IMR-90 (cell line): Measurements from ENCODE around the gene TRAF3. TPM values are rescaled to one million over a fixed set of nuclear protein-coding genes. Genes with fewer than 3 reads are reported as not detected.

Experiments used
- ATAC-seq: fragments of 200-7000 bp; cut with Tn5 transposase; 2 replicates; pipeline ENCODE4 v1.9.1; 2020; ENCODE audit warnings: low read depth, mild to moderate bottlenecking, moderate library complexity
- BruUV-seq: library from RNA; stranded (reverse); fragments of 400-500 nt; replicated peaks from 2 replicates; lab custom pipeline; 2021; lab: Mats Ljungman, UMichigan
- CTCF ChIA-PET: fragments of 300-600 bp; formaldehyde crosslinking; extraction: SDS; loops from one replicate; lab custom pipeline; 2021; ENCODE audit warnings: antibody characterized with exemption; lab: Yijun Ruan, JAX
- POLR2A ChIA-PET: fragments of 300-600 bp; sonication (Branson Sonifier 250); formaldehyde crosslinking; loops from one replicate; lab custom pipeline; 2022; ENCODE audit warnings: antibody characterized with exemption; ENCODE audit not compliant: unreplicated experiment; lab: Charles Lee
- DNase-seq: peaks from one replicate; pipeline ENCODE4 v3.0.0; 2013
- H2AFZ ChIP-seq: replicated peaks from 2 replicates; pipeline ENCODE3; 2013; ENCODE audit warnings: low read length, mild to moderate bottlenecking; ENCODE audit not compliant: poor library complexity
- H2AK5ac ChIP-seq: 2 replicates; pipeline ENCODE4 v1.6.1; 2013; ENCODE audit warnings: low read depth, low read length, inconsistent platforms
- H2AK9ac ChIP-seq: replicated peaks from 2 replicates; pipeline ENCODE3; 2013; ENCODE audit warnings: mild to moderate bottlenecking, low read depth, low read length, moderate library complexity; ENCODE audit not compliant: poor library complexity
- H2BK120ac ChIP-seq: 2 replicates; pipeline ENCODE4 v1.6.1; 2013; ENCODE audit warnings: low read depth, low read length, inconsistent platforms
- H2BK15ac ChIP-seq: 3 replicates; pipeline ENCODE4 v1.6.1; 2013; ENCODE audit warnings: low read depth, low read length, inconsistent platforms
- H2BK20ac ChIP-seq: 2 replicates; pipeline ENCODE4 v1.6.1; 2013; ENCODE audit warnings: low read depth, mild to moderate bottlenecking, inconsistent platforms, low read length, moderate library complexity
- H2BK5ac ChIP-seq: 2 replicates; pipeline ENCODE4 v1.6.1; 2013; ENCODE audit warnings: mild to moderate bottlenecking, low read depth, low read length, inconsistent platforms; ENCODE audit not compliant: poor library complexity, severe bottlenecking
- H3K14ac ChIP-seq: replicated peaks from 2 replicates; pipeline ENCODE4 v1.6.1; 2013; ENCODE audit warnings: low read depth, low read length, inconsistent platforms
- H3K18ac ChIP-seq: 2 replicates; pipeline ENCODE4 v1.6.1; 2013; ENCODE audit warnings: low read depth, low read length, control low read depth
- H3K23ac ChIP-seq: 2 replicates; pipeline ENCODE4 v1.6.1; 2013; ENCODE audit warnings: low read depth, low read length, inconsistent platforms
- H3K27ac ChIP-seq: 2 replicates; pipeline ENCODE4 v1.5.1; 2013; ENCODE audit warnings: mild to moderate bottlenecking, control low read depth, low read length; ENCODE audit not compliant: insufficient read depth
- H3K27me3 ChIP-seq: 2 replicates; pipeline ENCODE4 v1.6.1; 2013; ENCODE audit warnings: low read length; ENCODE audit not compliant: control insufficient read depth, insufficient read depth
- H3K36me3 ChIP-seq: 2 replicates; pipeline ENCODE4 v1.6.1; 2013; ENCODE audit warnings: low read length, mixed read lengths; ENCODE audit not compliant: control insufficient read depth, insufficient read depth
- H3K4ac ChIP-seq: 2 replicates; pipeline ENCODE4 v1.6.1; 2013; ENCODE audit warnings: low read depth, low read length, inconsistent platforms
- H3K4me1 ChIP-seq: 2 replicates; pipeline ENCODE4 v1.6.1; 2013; ENCODE audit warnings: low read length, mixed read lengths; ENCODE audit not compliant: control insufficient read depth, insufficient read depth
- H3K4me2 ChIP-seq: 2 replicates; pipeline ENCODE4 v1.6.1; 2013; ENCODE audit warnings: low read depth, mild to moderate bottlenecking, control low read depth, low read length, moderate library complexity
- H3K4me3 ChIP-seq: 2 replicates; pipeline ENCODE4 v1.5.1; 2013; ENCODE audit warnings: low read depth, mild to moderate bottlenecking, control low read depth, low read length, moderate library complexity; ENCODE audit not compliant: insufficient read depth
- H3K56ac ChIP-seq: 2 replicates; pipeline ENCODE4 v1.6.1; 2013; ENCODE audit warnings: low read length, inconsistent platforms; ENCODE audit not compliant: insufficient read depth; ENCODE audit errors: extremely low read depth
- H3K79me1 ChIP-seq, 2 experiments: 2 replicates each; pipeline ENCODE4 v1.6.1; 2013; ENCODE audit warnings: low read length in 2 of 2, inconsistent platforms in 1 of 2, low read depth in 1 of 2
- H3K9ac ChIP-seq: 2 replicates; pipeline ENCODE4 v1.6.1; 2013; ENCODE audit warnings: low read depth, low read length, control low read depth
- H3K9me1 ChIP-seq: 2 replicates; pipeline ENCODE4 v1.6.1; 2013; ENCODE audit warnings: low read length, inconsistent platforms; ENCODE audit not compliant: insufficient read depth
- H3K9me3 ChIP-seq: 2 replicates; pipeline ENCODE4 v1.6.1; 2013; ENCODE audit warnings: low read length; ENCODE audit not compliant: control insufficient read depth, insufficient read depth
- H4K20me1 ChIP-seq: 2 replicates; pipeline ENCODE4 v1.6.1; 2013; ENCODE audit warnings: low read length, inconsistent platforms; ENCODE audit not compliant: insufficient read depth
- H4K5ac ChIP-seq: 2 replicates; pipeline ENCODE4 v1.6.1; 2013; ENCODE audit warnings: mild to moderate bottlenecking, low read depth, low read length, control low read depth
- H4K8ac ChIP-seq, 2 experiments: 2 replicates each; pipeline ENCODE4 v1.6.1; 2013; ENCODE audit warnings: low read depth in 2 of 2, low read length in 2 of 2, control low read depth in 1 of 2, inconsistent platforms in 1 of 2
- H4K91ac ChIP-seq: 2 replicates; pipeline ENCODE4 v1.6.1; 2013; ENCODE audit warnings: low read depth, low read length, inconsistent platforms; ENCODE audit not compliant: insufficient read depth
- BHLHE40 ChIP-seq: fragments of 150-350 bp; IDR thresholded peaks from 2 replicates; pipeline ENCODE4 v1.6.1; 2016; ENCODE audit warnings: mild to moderate bottlenecking, low read depth, low read length
- CHD1 ChIP-seq: IDR thresholded peaks from 2 replicates; pipeline ENCODE4 v1.6.1; 2012; ENCODE audit warnings: low read depth, low read length, improper control_type of control experiment
- MAFK ChIP-seq: IDR thresholded peaks from 2 replicates; pipeline ENCODE4 v1.6.1; 2012; ENCODE audit warnings: low read depth, low read length, improper control_type of control experiment
- MXI1 ChIP-seq: IDR thresholded peaks from 2 replicates; pipeline ENCODE4 v1.6.1; 2012; ENCODE audit warnings: low read depth, mild to moderate bottlenecking, low read length, moderate library complexity, borderline replicate concordance
- RCOR1 ChIP-seq: IDR thresholded peaks from 2 replicates; pipeline ENCODE4 v1.6.1; 2012; ENCODE audit warnings: mild to moderate bottlenecking, low read length, improper control_type of control experiment; ENCODE audit not compliant: insufficient replicate concordance
- RFX5 ChIP-seq: IDR thresholded peaks from 2 replicates; pipeline ENCODE4 v1.8.0; 2012; ENCODE audit warnings: low read depth, mild to moderate bottlenecking, low read length, moderate library complexity
- WGBS, 2 experiments: methylation state at CpG; one replicate each; pipeline versions ENCODE4 v1.1.5 to v1.1.7; 2013; ENCODE audit warnings: missing lambda C conversion rate in 2 of 2; ENCODE audit not compliant: insufficient read length in 1 of 2; ENCODE audit errors: extremely low coverage in 2 of 2; 5-methylcytosine and 5-hydroxymethylcytosine counted together
- dilution Hi-C: fragments of 300-500 bp; cut with HindIII; formaldehyde crosslinking; loops from one replicate; pipeline ENCODE4 v1.14.3; 2018; ENCODE audit warnings: low sequenced_read_pairs; ENCODE audit not compliant: unreplicated experiment
- in situ Hi-C: fragments of 300-500 bp; cut with MboI; formaldehyde crosslinking; loops from 3 replicates; pipeline ENCODE4 v1.14.3; 2019; ENCODE audit warnings: low sequenced_read_pairs, inconsistent platforms, mixed read lengths
- intact Hi-C: fragments of 100-400 bp; cut with micrococcal nuclease; formaldehyde crosslinking; loops from 2 replicates; pipeline ENCODE4 v1.10.0; 2022
- polyA plus RNA-seq, 3 experiments: library from polyadenylated mRNA; depleted of rRNA; stranded (reverse); fragments of >200 nt; gene quantifications; 2 replicates each; pipeline ENCODE4 v1.2.3, GENCODE V29; 2012; ENCODE audit warnings: low replicate concordance in 1 of 3
- total RNA-seq: library from RNA; depleted of rRNA; stranded (reverse); fragments of >200 nt; gene quantifications from 2 replicates; pipeline ENCODE4 v1.2.3, GENCODE V29; 2012
- TF ChIP-seq, protein P1 (sequence below): fragments of 150-350 bp; IDR thresholded peaks from 2 replicates; pipeline ENCODE4 v1.6.1; 2016; ENCODE audit warnings: low read depth, mild to moderate bottlenecking, low read length, moderate library complexity, borderline replicate concordance

TRAF3 gene
- total and polyA plus RNA-seq, 2 of the 4 experiments (the other 2 are of a cell fraction) = 21.2 to 25.3 TPM

DNA sequence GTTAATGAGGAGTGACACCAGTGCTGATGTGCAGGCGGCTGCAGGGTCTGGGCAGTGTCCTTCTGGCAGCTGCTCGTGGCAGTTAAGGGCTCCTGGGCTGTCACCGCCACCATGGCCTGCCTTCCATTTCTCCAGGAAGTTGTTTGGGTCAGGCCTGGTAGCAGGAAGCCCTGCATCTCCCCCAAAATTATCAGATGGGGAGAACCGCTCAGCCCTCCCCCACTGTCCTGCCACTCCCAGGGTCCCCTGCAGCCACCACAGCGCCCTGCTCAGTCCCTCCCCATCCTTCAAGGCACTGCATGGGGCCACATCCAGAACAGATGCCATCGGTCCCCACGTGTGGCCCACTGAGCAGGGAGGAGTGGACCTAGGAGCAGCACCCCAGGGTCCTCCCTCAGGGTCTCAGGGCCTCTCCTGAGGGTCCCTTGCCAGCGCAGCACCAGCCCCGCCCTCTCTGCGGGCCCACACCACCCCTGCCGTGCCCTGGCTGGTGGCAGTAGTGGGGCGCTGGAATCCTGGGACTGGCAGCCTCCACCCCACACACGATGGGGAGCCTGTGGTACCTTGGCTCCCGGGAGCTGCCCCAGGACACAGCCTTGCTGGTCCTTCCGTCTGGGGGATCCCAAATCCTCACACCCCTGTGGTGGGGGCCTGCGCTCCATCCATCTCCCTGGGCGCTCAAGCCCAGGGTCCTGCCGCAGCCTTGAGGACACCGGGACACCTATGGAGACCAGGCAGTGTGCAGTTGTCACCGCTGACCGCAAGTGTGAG, 134.9 kb downstream of the TRAF3 start:
- Histone ChIP-seq H2BK120ac (no peak overlapping the region), H2AK5ac (0 out of 2 replicates have a peak overlapping the region, but pooled peaks have one; percentile 28), H2BK15ac (no peak overlapping the region), H4K20me1 (no peaks in the 10 kb centered on the region; the same call in 1 of the 2 replicates), H4K5ac (no peak overlapping the region), H3K56ac (no peak overlapping the region), H3K79me1 (no peaks in the 10 kb centered on the region), H2BK5ac (no peak overlapping the region), H3K4ac (no peak overlapping the region), H3K4me2 (no peak overlapping the region), H3K4me1 (no peaks in the 10 kb centered on the region), H3K23ac (no peak overlapping the region), H3K36me3 (no peaks in the 10 kb centered on the region), H2AK9ac (peak overlapping the region; percentile 70), H3K14ac (no peak overlapping the region), H4K91ac (no peak overlapping the region), H3K9ac (no peak overlapping the region), H3K9me1 (0 out of 2 replicates have a peak, but pooled peaks cover 2% of the 10 kb centered on the region), H3K4me3 (no peak overlapping the region), H3K27ac (no peak overlapping the region), H2BK20ac (no peak overlapping the region), H4K8ac (no peak overlapping the region), H3K9me3 (no peaks in the 10 kb centered on the region), H2AFZ (peak overlapping the region; percentile 43), H3K27me3 (no peaks in the 10 kb centered on the region), H3K18ac (no peak overlapping the region)
- ATAC-seq (no peak), DNase-seq (no peak)
- POLR2A ChIA-PET = interaction anchor here (0.6 kb wide), 1 partner anchor 199 kb away, joined by 11 read pairs; no protein-coding TSS in a partner anchor
- intact Hi-C loops (loop anchor here (10.0 kb wide), 1 partner anchor 317 kb away; the partner anchor contains the start of gene RCOR1), in situ Hi-C loops (loop anchor here (10.0 kb wide), 2 partner anchors 137 to 217 kb away; partner anchors contain the start of gene TRAF3), dilution Hi-C loops (no loop called here)
- no TSS peak for BruUV-seq
- TF ChIP-seq, protein P1, sequence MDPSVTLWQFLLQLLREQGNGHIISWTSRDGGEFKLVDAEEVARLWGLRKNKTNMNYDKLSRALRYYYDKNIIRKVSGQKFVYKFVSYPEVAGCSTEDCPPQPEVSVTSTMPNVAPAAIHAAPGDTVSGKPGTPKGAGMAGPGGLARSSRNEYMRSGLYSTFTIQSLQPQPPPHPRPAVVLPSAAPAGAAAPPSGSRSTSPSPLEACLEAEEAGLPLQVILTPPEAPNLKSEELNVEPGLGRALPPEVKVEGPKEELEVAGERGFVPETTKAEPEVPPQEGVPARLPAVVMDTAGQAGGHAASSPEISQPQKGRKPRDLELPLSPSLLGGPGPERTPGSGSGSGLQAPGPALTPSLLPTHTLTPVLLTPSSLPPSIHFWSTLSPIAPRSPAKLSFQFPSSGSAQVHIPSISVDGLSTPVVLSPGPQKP = no peak
- no peak for TF ChIP-seq BHLHE40
- no peak for TF ChIP-seq RCOR1
- no peak for TF ChIP-seq MAFK
- TF ChIP-seq CHD1 = no peak
- no peak for TF ChIP-seq MXI1
- TF ChIP-seq RFX5 = no peak
- WGBS, 2 experiments = 92% methylated on average over 10 of the region's 21 CpGs; no CpG with 5 or more reads in 1 of the 2 experiments
- CTCF ChIA-PET = interaction anchor here (1.1 kb wide), 1 partner anchor 210 kb away, joined by 4 read pairs; no protein-coding TSS in a partner anchor
